Measurements from ENCODE around the gene PCDH9. TPM values are rescaled to one million over a fixed set of nuclear protein-coding genes. Genes with fewer than 3 reads are reported as not detected.

PCDH9 gene
- total and polyA plus RNA-seq, 2 of the 4 experiments (the other 2 are of a cell fraction) = 2.2 to 10.2 TPM

- no TSS peak for BruUV-seq (replicated peaks)
- DNase-seq (no peak), ATAC-seq (ENCODE audit: low read depth) (no peak)
- H3K27me3 ChIP-seq (ENCODE audit: control insufficient read depth, insufficient read depth, low read length) = no peaks in the 10 kb centered on the region
- H3K9me3 ChIP-seq (ENCODE audit: control insufficient read depth, insufficient read depth, low read length) = no peaks in the 10 kb centered on the region
- no peak overlapping the region for H3K27ac ChIP-seq (ENCODE audit: insufficient read depth, low read length)
- intact Hi-C loops (cut with micrococcal nuclease) = no loop called here
- ChIA-PET POLR2A (ENCODE audit: unreplicated experiment) (interaction anchor here (0.7 kb wide), 1 partner anchor 15 kb away, joined by 6 read pairs; no protein-coding TSS in a partner anchor), CTCF (interaction anchor here (0.6 kb wide), 1 partner anchor 1192 kb away, joined by 7 read pairs; no protein-coding TSS in a partner anchor)
- no peak overlapping the region for H3K4me2 ChIP-seq (ENCODE audit: low read depth, low read length)
- no peak overlapping the region for H3K4me3 ChIP-seq (ENCODE audit: insufficient read depth, low read depth, low read length)
- H4K5ac ChIP-seq (ENCODE audit: low read depth, low read length) = no peak overlapping the region
- dilution Hi-C loops (cut with HindIII; ENCODE audit: low sequenced_read_pairs, unreplicated experiment) = no loop called here
- no peak overlapping the region for H3K9ac ChIP-seq (ENCODE audit: low read depth, low read length)
- no peak overlapping the region for H2BK5ac ChIP-seq (ENCODE audit: low read depth, low read length, poor library complexity, severe bottlenecking)
- no peak overlapping the region for H2BK120ac ChIP-seq (ENCODE audit: low read depth, low read length)
- no peak overlapping the region for H2AK5ac ChIP-seq (ENCODE audit: low read depth, low read length)
- no peaks in the 10 kb centered on the region for H3K4me1 ChIP-seq (ENCODE audit: control insufficient read depth, insufficient read depth, low read length)
- no peak overlapping the region for H3K4ac ChIP-seq (ENCODE audit: low read depth, low read length)
- WGBS, 2 experiments (ENCODE audit: extremely low coverage in 2 of 2, insufficient read length in 1 of 2) = no CpG with 5 or more reads among the region's 2 CpGs
- no peak overlapping the region for H4K8ac ChIP-seq (ENCODE audit: low read depth in 2 of 2, low read length in 2 of 2)
- H3K14ac ChIP-seq (replicated peaks; ENCODE audit: low read depth, low read length) = no peak overlapping the region
- no peak overlapping the region for H2BK20ac ChIP-seq (ENCODE audit: low read depth, low read length)
- in situ Hi-C loops (cut with MboI; ENCODE audit: low sequenced_read_pairs) = no loop called here
- H4K20me1 ChIP-seq (ENCODE audit: insufficient read depth, low read length) = no peaks in the 10 kb centered on the region
- no peak overlapping the region for H2BK15ac ChIP-seq (ENCODE audit: low read depth, low read length)
- H3K56ac ChIP-seq (ENCODE audit: extremely low read depth, insufficient read depth, low read length) = no peak overlapping the region
- no peak for TF ChIP-seq MAZ (IDR thresholded peaks at IDR 0.05; ENCODE audit: borderline replicate concordance, low read depth, low read length)
- no peak for TF ChIP-seq CEBPB (IDR thresholded peaks at IDR 0.05; ENCODE audit: low read depth, low read length)
- no peak for TF ChIP-seq RAD21 (IDR thresholded peaks at IDR 0.05; ENCODE audit: low read length)
- no peak for TF ChIP-seq RCOR1 (IDR thresholded peaks at IDR 0.05; ENCODE audit: insufficient replicate concordance, low read length)
- no peak for TF ChIP-seq POLR2A (IDR thresholded peaks at IDR 0.05; ENCODE audit: low read depth, low read length)
- TF ChIP-seq ELK1 (IDR thresholded peaks at IDR 0.05; ENCODE audit: borderline replicate concordance, low read depth, low read length) = no peak
- no peak for TF ChIP-seq MAFK (IDR thresholded peaks at IDR 0.05; ENCODE audit: low read depth, low read length)
- TF ChIP-seq NFE2L2 (IDR thresholded peaks at IDR 0.05; ENCODE audit: low read depth, low read length) = no peak
- no peak for TF ChIP-seq MXI1 (IDR thresholded peaks at IDR 0.05; ENCODE audit: borderline replicate concordance, low read depth, low read length)
- TF ChIP-seq FOS (IDR thresholded peaks at IDR 0.05; ENCODE audit: low read depth, low read length) = no peak
- no peak for TF ChIP-seq CHD1 (IDR thresholded peaks at IDR 0.05; ENCODE audit: low read depth, low read length)
- no peak for TF ChIP-seq BHLHE40 (IDR thresholded peaks at IDR 0.05; ENCODE audit: low read depth, low read length)
- no peak for TF ChIP-seq CTCF (conservative IDR thresholded peaks at IDR 0.05; ENCODE audit: low read depth, low read length)
- no peak for TF ChIP-seq SMC3 (IDR thresholded peaks at IDR 0.05; ENCODE audit: low read depth, low read length)
- no peak for TF ChIP-seq USF2 (IDR thresholded peaks at IDR 0.05; ENCODE audit: low read depth, low read length)
- no peaks in the 10 kb centered on the region for H3K9me1 ChIP-seq (ENCODE audit: insufficient read depth, low read length)
- no peak overlapping the region for H2AFZ ChIP-seq (replicated peaks; ENCODE audit: low read length, poor library complexity)
- no peak overlapping the region for H3K23ac ChIP-seq (ENCODE audit: low read depth, low read length)
- no peak overlapping the region for H2AK9ac ChIP-seq (replicated peaks; ENCODE audit: low read depth, low read length, poor library complexity)
- H3K79me1 ChIP-seq (ENCODE audit: low read depth in 1 of 2, low read length in 2 of 2) = no peaks in the 10 kb centered on the region
- no peak overlapping the region for H4K91ac ChIP-seq (ENCODE audit: insufficient read depth, low read depth, low read length)
- H3K36me3 ChIP-seq (ENCODE audit: control insufficient read depth, insufficient read depth, low read length) = no peaks in the 10 kb centered on the region
- H3K18ac ChIP-seq (ENCODE audit: low read depth, low read length) = no peak overlapping the region
Measured at GRCh38 chr13:66774046-66774445, 456.1 kb downstream of the PCDH9 start.

Data from IMR-90 (cell line).